ENCODE data around the gene CEP128. TPM values are rescaled to one million over a fixed set of nuclear protein-coding genes. Genes with fewer than 3 reads are reported as not detected.

CEP128 gene
- total RNA-seq, 1 experiment from 2014 or later, result 27.3 TPM

- DNase-seq (ENCODE audit: low spot score), result no peak
- POLR2A ChIA-PET (ENCODE audit: low non-redundant PET), result no interaction called here
- intact Hi-C loops (cut with micrococcal nuclease; ENCODE audit: unreplicated experiment), result no loop called here
- H3K27ac ChIP-seq (ENCODE audit: low read depth, low read length, poor library complexity, severe bottlenecking), result no peak overlapping the region
- H3K9me3 ChIP-seq (ENCODE audit: low read depth, low read length, poor library complexity, severe bottlenecking), result no peaks in the 10 kb centered on the region
- no peaks in the 10 kb centered on the region for H3K27me3 ChIP-seq (replicated peaks; ENCODE audit: insufficient read depth, low read depth, low read length, poor library complexity)
- H3K36me3 ChIP-seq (ENCODE audit: insufficient read depth, low read length, poor library complexity, severe bottlenecking), result no peaks in the 10 kb centered on the region
- CTCF ChIA-PET, result no interaction called here
- no peaks in the 10 kb centered on the region for H3K4me1 ChIP-seq (ENCODE audit: insufficient read depth, low read length, poor library complexity, severe bottlenecking)
- BruUV-seq (replicated peaks), result no TSS peak
- TF ChIP-seq EZH2 (IDR thresholded peaks at IDR 0.05; ENCODE audit: borderline replicate concordance, low read depth, low read length, poor library complexity, severe bottlenecking) (no peak), CTCF (conservative IDR thresholded peaks at IDR 0.05; ENCODE audit: low read depth, low read length) (no peak)
- H3K4me3 ChIP-seq (ENCODE audit: low read depth, low read length, poor library complexity, severe bottlenecking), result no peak overlapping the region
These were observed 475.9 kb downstream of the CEP128 start for GRCh38 chr14:80465546-80466220.

GRCh38 chr14:80464531-80465149 lies 476.9 kb downstream of the CEP128 start:
- no peaks in the 10 kb centered on the region for H3K9me3 ChIP-seq (ENCODE audit: low read depth, low read length, poor library complexity, severe bottlenecking)
- no peaks in the 10 kb centered on the region for H3K27me3 ChIP-seq (replicated peaks; ENCODE audit: insufficient read depth, low read depth, low read length, poor library complexity)
- H3K4me3 ChIP-seq (ENCODE audit: low read depth, low read length, poor library complexity, severe bottlenecking), result no peak overlapping the region
- H3K27ac ChIP-seq (ENCODE audit: low read depth, low read length, poor library complexity, severe bottlenecking), result no peak overlapping the region
- ChIA-PET POLR2A (ENCODE audit: low non-redundant PET) (no interaction called here), CTCF (no interaction called here)
- DNase-seq (ENCODE audit: low spot score), result no peak
- no TSS peak for BruUV-seq (replicated peaks)
- H3K4me1 ChIP-seq (ENCODE audit: insufficient read depth, low read length, poor library complexity, severe bottlenecking), result no peaks in the 10 kb centered on the region
- intact Hi-C loops (cut with micrococcal nuclease; ENCODE audit: unreplicated experiment), result no loop called here
- H3K36me3 ChIP-seq (ENCODE audit: insufficient read depth, low read length, poor library complexity, severe bottlenecking), result no peaks in the 10 kb centered on the region
- no peak for TF ChIP-seq CTCF (conservative IDR thresholded peaks at IDR 0.05; ENCODE audit: low read depth, low read length)
- no peak for TF ChIP-seq EZH2 (IDR thresholded peaks at IDR 0.05; ENCODE audit: borderline replicate concordance, low read depth, low read length, poor library complexity, severe bottlenecking)

GRCh38 chr14:80456209-80456608 lies 485.3 kb downstream of the CEP128 start:
- no TSS peak for BruUV-seq (replicated peaks)
- Histone ChIP-seq H3K9me3 (ENCODE audit: low read depth, low read length, poor library complexity, severe bottlenecking) (no peaks in the 10 kb centered on the region), H3K36me3 (ENCODE audit: insufficient read depth, low read length, poor library complexity, severe bottlenecking) (no peaks in the 10 kb centered on the region), H3K4me1 (ENCODE audit: insufficient read depth, low read length, poor library complexity, severe bottlenecking) (no peaks in the 10 kb centered on the region), H3K4me3 (ENCODE audit: low read depth, low read length, poor library complexity, severe bottlenecking) (no peak overlapping the region), H3K27me3 (replicated peaks; ENCODE audit: insufficient read depth, low read depth, low read length, poor library complexity) (no peaks in the 10 kb centered on the region), H3K27ac (ENCODE audit: low read depth, low read length, poor library complexity, severe bottlenecking) (no peak overlapping the region)
- intact Hi-C loops (cut with micrococcal nuclease; ENCODE audit: unreplicated experiment), result no loop called here
- TF ChIP-seq EZH2 (IDR thresholded peaks at IDR 0.05; ENCODE audit: borderline replicate concordance, low read depth, low read length, poor library complexity, severe bottlenecking), result no peak
- no peak for TF ChIP-seq CTCF (conservative IDR thresholded peaks at IDR 0.05; ENCODE audit: low read depth, low read length)
- POLR2A ChIA-PET (ENCODE audit: low non-redundant PET), result no interaction called here
- CTCF ChIA-PET, result no interaction called here
- no peak for DNase-seq (ENCODE audit: low spot score)

All from A673 (cell line).